NCI-H2081 treated with DMSO at 0.1 percent for 48 hours (cell line): ENCODE measurements around the gene OXLD1.
"Not testable (repeated sequence)": the region's sequence is repeated elsewhere in the genome, so short reads cannot be mapped to it uniquely, and the experiment has no call there.

ENCODE experiments used
- DNase-seq: peaks from one replicate; lab custom pipeline; 2025; lab: John Stamatoyannopoulos, UW

Gene OXLD1

DNA sequence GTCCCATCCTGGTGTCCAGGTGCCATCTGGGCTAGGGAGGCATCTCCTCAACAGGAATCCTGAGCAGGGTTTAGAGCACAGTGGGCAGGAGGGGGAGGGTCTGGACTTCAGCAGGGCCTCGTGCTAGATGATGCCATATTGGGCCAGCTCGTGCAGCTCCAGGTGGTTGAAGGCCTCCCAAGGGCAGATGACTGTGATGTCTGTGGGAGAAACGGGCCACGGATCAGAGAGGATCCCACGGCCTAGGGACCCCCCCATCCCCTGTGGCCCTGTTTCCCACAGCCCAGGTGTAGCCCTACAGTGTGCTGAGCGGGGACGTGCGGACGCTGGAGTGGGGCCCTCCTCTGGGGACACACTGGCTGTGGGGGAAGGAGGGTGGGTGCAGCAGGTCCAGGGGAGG, 15.5 kb downstream of the OXLD1 start:
- no peak for DNase-seq

DNA sequence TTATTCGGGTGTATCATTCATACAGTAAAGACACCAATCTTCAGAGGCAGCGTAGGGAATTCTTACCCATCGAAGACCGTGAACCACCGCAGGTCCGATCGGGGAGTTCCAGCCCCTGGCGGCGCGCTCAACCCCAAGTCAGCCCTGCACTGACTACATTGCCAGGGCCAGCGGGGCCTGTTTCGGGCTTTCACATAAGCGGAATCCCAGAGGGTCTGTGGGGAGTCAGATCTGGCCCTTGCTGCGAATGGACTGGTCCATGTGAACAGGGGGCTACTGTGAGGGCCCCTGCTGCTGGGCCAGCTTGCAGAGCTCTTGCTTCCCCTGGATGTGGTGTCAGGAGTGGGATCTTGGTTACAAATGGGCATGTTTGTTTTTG, 17.7 kb downstream of the OXLD1 start:
- DNase-seq = no peak

DNA sequence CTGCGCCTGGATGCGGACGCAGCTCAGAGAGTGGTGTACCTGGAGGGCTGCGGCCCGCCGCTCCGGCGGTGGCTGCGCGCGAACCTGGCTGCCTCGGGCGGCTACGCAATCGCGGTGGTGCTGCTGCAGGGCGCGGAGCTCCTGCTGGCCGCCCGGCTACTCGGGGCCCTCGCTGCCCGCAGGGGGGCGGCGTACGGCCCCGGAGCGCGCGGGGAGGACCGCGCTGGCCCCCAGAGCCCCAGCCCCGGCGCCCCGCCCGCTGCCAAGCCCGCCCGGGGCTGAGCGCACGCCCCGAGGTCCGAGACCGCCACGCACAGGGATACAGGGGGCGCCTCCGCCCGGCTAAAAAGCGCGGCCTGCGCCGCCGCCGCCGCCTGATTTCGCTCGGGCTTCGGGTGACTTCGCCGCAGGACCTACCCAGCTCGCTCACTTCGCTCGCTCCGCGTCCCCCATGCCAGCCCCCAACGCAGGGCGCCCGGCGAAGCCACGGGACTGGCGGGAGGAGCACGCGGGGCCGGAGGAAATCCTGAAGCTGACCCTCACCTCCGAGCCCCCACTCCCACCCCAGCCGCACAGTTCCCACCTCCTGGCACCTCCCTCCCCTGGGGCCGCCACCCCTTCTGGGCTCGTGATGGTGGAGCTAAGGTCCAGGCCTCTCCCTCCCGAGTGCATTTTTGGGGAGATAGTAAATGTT, 18.2 kb downstream of the OXLD1 start:
- DNase-seq = no peak

DNA sequence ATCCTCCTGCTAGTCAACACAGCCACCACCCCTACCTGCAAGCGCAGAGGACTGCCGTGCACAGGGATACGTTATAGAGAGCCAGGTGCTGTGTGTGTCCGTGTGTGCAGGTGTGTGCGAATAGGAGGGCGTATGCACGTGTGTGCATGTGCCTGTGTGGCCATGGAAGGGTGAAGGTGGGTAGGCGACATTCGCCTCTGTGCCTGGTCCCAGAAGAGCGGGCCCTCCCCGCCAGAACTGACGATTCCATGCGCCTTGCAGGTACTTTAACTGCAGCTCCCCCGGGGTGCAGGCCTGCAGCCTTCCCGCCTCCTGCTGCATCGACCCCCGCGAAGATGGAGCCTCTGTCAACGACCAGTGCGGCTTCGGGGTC, 18.8 kb downstream of the OXLD1 start:
- no peak for DNase-seq

- DNase-seq = no peak
Observed at GRCh38 chr17:81646869-81647600, 19.4 kb downstream of the OXLD1 start.

GRCh38 chr17:81644976-81645952, 21.1 kb downstream of the OXLD1 start:
- no peak for DNase-seq

GRCh38 chr17:81644496-81644895, 21.9 kb downstream of the OXLD1 start:
- no peak for DNase-seq

GRCh38 chr17:81641825-81642489, 24.4 kb downstream of the OXLD1 start:
- DNase-seq = no peak

DNA sequence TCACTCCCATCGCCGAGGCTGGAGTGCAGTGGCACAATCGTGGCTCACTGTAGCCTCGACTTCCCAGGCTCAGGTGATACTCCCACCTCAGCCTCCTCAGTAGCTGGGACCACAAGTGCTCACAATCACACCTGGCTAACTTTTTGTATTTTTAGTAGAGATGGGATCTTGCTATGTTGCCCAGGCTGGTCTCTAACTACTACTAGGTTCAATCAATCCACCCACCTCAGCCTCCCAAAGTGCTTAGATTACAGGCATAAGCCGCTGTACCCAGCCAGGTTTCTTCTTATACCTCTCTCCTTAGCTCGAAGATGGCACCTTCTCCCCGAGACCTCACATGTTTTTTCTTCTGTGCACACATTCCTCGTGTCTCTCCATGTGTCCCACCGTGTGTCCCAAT, 26.4 kb downstream of the OXLD1 start:
- DNase-seq = no peak

DNA sequence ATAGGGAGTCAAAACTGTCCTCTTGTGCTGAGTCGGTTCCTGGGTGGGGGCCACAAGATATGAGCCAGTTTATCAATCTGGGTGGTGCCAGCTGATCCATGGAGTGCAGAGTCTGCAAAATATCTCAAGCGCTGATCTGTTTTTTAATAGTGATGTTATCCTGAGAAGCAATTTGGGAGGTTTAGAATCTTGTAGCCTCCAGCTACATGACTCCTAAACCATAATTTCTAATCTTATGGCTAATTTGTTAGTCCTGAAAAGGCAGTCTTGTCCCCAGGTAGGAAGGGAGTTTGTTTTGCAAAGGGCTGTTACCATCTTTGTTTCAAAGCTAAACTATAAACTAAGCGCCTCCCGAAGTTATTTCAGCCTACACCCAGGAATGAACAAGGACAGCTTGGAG, 27.7 kb downstream of the OXLD1 start:
- no peak for DNase-seq

GRCh38 chr17:81636505-81637288, 29.7 kb downstream of the OXLD1 start, which contains the start of the genes NPLOC4 and TSPAN10:
TSS of gene NPLOC4 (minus strand) at chr17:81637112. CDS start at chr17:81636930, 182 bp downstream.
TSS of gene TSPAN10 (plus strand) at chr17:81637196. CDS start at chr17:81642413, 5,217 bp downstream.
- DNase-seq = peak; percentile 39

DNA sequence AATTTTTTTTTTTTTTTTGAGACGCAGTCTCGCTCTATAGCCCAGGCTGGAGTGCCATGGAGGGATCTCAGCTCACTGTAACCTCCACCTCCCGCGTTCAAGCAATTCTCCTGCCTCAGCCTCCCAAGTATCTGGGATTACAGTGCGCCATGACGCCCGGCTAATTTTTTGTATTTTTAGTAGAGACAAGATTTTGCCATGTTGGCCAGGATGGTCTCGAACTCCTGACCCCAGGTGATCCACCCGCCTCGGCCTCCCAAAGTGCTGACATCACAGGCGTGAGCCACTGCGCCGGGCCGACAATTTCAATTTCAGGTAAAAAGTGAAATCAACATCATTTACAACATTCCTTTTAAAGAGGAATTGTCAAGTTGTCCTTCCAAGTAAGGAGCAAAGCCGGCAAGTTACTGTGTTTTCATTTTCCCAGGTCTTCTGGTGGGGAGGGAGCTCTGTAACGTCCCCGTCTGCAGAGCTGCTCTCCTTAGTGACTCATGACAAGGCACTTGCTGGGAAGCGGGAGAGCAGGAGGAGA, 30.4 kb downstream of the OXLD1 start:
- DNase-seq = no peak

- DNase-seq = no peak
Observed at GRCh38 chr17:81635431-81635830, 31.0 kb downstream of the OXLD1 start.

DNA sequence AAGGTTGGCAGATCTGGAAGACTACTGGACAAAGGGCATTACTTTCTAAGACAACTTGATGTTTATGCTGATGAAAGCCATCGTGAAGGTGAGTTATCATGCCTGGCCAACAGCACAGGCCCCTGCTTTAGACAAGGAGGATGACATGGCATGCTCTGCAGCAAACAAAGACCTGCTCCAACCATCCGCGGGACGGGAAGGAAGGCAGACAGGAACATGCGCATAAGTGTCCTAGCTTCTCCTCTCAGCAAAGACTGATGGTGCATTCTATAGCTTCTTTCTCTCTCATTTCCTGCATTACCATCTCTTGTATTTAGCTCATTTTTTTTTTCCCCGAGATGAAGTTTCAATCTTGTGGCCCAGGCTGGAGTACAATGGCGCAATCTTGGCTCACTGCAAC, 34.9 kb downstream of the OXLD1 start:
- DNase-seq = no peak

GRCh38 chr17:81630274-81630673, 36.1 kb downstream of the OXLD1 start:
- DNase-seq = no peak

GRCh38 chr17:81621494-81622130, 44.8 kb downstream of the OXLD1 start:
- no peak for DNase-seq

DNA sequence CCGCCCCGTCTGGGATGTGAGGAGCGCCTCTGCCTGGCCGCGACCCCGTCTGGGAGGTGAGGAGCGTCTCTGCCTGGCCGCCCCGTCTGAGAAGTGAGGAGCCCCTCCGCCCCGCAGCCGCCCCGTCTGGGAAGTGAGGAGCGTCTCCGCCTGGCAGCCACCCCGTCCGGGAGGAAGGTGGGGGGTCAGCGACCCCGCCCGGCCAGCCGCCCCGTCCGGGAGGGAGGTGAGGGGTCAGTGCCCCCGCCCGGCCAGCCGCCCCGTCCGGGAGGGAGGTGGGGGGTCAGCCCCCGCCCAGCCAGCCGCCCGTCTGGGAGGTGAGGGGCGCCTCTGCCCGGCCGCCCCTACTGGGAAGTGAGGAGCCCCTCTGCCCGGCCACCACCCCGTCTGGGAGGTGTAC, 48.1 kb downstream of the OXLD1 start:
- DNase-seq = not testable (repeated sequence)

DNA sequence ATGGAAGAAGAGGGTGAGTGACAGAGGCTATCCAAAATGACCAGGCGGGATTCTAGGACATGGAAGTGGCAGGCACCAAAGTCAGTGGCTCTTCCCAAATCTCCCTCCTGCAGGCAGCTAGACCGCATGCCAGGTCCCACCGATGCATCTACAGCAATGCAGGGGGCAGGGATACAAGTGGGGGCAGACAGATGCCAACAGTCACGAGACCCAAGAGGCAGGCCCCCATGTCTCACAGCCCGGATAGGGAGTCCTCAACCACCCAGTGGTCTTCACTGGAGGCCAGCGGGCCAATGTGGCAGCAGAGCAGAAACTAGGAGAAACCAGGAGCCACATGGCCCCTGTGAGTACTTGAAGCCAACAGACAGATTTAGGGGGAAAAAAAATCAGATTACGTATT, 49.5 kb downstream of the OXLD1 start:
- DNase-seq = no peak

- DNase-seq = no peak
Observed at GRCh38 chr17:81615401-81615930, 50.9 kb downstream of the OXLD1 start.
